HPDE6-E6E7 (cell line): ENCODE results near the gene MYMK.

ENCODE experiments used
- DNase-seq: peaks from one replicate; pipeline ENCODE4 v3.0.0; 2011; ENCODE audit warnings: missing footprints; ENCODE audit errors: extremely low spot score

The MYMK gene

DNA sequence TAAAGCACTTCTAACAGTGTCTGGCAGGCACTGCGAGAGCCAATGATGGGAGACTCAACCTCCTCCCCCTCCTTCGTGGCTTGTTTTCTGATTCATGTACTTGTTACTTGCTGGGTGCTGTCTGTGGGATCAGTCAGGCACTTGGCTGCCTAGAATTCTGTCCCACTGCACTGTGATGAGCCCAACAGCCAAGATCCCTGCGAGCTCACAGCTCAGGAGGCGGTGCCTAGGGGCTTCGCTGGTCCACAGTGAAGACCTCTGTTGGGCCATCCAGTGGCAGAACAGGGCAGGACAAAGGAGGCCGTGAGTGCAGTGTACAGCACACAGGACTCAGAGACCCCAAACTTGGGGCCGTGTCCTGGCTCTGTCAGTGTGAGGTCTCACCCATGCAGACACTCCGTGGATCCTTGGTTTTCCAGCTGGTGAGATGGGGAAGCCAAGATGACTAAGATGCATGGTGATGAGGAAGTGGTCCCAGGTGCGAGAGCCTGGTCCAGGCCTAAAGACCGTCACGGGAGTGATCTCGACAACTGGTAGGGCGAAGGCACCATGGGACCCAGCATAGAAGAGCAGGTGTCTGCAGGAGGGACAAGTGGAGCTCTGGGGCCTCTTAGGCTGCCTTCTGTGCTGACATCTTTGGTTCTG, 19.5 kb downstream of the MYMK start:
- DNase-seq, result no peak

DNA sequence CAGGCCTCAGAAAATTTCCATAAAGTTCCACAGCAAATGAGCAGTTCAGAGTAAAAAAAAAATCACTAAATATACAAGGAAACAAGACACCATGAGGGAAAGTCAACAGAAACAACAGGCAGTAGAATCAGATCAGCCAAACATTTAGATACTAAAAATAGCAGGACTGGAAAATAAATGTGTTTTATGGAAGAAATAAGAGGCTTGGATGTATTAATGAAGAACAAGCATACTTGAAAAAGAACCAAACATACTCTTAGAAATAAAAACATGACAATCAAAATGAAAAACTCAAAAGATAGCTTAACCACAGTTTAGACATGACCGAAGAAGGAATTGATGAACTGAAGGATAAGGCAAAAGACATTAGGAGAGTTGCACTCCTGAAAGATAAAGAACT, 22.6 kb downstream of the MYMK start:
- DNase-seq, result no peak

DNA sequence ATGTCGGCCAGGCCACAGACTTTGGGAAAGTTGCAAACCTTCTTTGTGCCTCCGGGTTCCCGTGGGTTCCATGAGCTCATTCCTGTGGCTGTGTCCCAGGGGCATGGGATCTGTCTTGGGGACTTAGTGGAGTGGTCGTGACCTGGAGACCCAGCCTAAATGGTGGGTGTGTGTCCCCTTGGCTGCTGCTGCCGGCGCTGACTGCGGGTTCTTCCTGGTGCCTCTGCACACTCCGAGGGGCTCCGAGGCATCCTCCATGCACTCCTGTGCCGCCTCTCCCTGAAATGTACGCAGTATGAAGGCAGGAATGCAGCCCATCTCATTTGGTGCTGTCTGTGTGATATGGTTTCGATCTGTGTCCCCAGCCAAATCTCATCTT, 24.9 kb downstream of the MYMK start:
- DNase-seq, result no peak

DNA sequence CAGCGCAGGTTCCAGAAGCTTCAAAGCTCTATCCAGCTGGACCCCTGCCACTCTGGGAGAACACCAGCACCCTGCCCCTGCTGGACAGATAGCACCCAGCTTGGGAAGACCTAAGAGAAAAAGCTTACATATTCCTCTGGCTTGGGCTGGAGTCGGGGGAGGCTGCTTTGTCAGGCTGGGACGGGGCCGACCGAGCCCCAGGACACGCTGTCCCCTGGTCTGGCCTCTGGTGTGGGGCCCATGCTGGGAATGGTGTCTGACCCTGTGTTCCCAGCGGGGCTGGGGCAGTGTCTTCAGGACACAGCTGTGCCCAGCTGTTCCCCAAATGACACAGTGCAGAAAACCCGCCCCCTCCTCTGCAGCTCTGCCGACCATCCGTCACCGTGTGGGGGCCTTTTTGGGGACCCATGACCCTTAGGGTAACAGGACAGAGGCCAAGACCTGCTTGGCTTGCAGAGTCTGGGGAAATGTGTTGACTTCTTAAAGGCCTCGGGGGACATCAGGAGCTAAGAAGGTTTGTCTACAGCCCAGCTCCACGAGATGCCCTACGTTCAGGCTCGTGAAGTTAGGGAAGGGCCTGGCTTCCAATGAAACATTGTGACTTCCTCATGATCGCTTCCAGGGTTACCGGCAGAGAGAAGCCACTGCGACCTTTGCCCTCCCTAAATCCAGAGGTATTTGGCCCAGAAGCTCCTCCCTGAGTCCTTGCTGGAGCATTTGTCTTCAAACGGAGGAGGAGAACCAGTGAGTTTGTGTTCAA, 25.4 kb downstream of the MYMK start:
- no peak for DNase-seq

DNA sequence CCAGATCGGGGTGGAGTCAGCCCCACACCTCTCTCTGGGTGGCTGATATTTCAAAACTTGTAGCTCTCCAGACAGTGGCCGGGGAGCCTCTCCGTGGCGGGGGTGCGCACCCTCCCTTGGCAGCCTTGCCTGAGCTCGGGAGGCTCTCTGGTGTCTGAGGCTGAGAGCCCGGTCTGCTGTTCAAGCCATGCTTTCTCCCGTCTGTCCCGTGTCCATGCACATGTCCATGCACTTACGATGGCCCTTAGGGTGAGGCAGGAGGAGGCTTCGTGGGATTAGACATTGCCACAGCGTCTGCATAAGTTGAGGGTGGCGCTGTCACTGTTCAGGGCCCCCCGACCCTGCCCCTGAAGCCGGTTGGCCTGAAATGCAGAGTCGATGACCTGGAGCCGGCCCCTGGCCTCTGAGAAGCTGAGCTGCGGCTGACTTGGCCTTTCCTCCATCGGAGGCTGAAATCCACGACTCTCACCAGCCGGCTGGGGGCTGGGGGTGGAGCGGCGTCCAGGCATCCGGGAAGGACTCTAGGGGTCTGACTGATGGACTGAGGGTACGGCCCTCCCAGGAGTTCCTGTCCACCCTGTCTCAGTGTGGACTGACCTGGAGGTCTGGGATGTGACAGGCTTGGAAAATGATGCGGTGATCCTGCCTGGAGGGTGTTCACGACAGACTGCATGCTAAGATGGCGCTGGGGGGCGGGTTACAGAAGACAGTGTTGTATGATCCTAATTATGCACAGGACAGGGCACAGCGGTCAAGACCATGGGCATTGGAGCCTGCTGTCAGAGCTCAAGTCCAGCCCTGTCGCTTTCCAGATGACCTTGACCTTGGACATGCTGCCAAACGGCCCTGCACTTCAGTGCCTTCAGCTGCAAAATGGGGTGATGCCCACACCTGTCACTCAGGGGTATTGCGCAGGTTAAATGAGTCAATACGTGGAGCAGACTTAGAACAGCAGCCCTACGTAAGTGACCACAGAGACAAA, 27.6 kb downstream of the MYMK start:
- DNase-seq, result no peak

DNA sequence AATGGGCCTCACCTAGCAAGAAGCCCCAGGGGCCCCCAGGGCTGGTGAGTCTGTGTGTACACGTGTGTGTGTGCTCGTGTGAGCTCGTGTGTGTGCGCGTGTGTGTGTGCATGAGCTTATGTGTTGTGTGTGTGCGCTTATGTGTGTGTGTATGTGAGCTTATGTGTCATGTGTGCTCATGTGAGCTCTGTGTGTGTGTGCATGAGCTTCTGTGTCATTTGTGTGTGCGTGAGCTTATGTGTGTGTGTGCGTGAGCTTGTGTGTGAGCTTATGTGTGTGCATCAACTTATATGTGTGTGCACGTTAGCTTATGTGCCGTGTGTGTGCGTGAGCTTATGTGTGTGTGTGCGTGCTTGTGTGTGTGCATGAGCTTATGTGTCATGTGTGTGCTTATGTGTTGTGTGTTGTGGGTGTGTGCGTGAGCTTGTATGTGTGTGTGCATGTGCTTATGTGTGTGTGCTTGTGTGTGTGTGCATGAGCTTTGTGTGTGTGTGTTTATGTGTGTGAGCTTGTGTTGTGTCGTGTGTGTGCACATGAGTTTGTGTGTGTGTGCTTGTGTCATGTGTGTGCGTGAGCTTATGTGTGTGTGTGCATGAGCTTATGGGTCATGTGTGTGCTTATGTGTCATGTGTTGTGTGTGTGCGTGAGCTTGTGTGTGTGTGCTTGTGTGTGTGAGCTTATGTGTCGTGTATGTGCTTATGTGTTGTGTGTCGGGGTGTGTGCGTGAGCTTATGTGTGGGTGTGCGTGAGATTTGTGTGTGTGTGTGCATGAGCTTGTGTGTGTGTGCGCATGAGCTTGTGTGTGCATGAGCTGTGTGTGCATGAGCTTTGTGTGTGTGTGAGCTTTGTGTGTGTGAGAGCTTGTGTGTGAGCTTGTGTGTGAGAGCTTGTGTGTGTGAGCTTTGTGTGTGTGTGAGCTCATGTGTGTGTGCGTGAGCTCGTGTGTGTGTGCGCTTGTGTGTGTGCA, 29.1 kb downstream of the MYMK start:
- no peak for DNase-seq

DNA sequence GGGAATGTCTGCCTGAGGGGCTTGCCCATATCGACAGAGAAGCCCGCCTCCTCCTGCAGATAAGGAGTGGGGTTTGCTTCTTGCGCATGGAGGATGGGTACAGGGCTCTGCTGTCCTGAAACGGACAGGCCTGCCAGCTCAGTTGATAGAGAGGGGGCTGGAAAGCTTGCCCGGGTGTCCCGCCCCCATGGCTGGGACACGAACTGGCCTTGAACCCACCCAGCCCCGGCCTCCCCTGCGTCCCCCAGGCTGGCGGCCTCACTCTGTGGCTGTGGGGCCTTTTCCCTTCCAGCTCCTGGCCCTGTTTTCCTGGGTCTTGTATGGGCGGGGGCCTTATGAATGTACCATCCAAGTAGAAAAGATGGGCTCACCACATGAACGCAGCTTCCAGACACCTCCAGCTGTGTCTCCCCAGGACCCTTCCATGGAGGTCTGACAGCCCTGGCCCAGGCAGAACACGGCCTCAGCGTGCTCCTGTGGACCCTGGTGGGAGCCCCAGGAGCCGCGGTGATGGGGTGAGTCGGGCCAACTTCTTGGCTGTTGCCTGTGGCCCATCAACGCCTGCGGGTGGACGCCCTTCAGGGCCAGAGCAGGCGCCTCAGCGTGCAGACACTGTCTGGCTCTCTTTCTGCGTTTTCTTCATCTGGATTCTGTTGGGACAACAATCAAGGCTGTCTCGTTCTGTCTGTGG, 30.0 kb downstream of the MYMK start:
- DNase-seq, result no peak

DNA sequence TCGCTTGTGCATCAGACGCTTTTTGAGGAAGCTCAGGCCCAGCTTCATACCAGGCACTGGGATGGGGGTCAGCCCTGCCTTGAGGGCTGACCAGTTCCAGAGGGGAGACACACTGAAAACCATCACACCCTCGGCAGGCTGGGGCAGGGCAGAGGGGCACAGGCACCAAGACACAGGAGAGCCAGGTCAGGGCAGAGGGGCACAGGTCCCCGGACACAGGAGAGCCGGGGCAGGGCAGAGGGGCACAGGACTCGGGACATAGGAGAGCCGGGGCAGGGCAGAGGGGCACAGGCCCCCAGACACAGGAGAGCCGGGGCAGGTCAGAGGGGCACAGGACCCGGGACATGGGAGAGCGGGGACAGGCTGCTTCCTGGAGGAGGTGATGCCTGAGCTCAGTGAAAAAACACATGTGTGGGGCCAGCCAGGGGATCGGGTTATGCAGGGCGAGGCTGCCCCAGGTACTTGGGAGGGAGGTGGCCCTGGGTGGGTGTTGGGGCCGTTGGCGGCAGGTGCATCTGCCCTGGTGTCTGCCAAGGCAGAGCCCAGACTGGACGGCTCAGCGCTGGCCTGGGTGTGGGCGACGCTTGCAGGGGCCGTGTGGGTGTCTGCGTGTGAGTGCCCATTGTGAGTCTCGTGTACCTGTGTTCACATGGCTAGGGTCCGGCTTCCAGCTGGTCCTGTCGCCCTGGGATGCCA, 30.8 kb downstream of the MYMK start:
- DNase-seq, result no peak

DNA sequence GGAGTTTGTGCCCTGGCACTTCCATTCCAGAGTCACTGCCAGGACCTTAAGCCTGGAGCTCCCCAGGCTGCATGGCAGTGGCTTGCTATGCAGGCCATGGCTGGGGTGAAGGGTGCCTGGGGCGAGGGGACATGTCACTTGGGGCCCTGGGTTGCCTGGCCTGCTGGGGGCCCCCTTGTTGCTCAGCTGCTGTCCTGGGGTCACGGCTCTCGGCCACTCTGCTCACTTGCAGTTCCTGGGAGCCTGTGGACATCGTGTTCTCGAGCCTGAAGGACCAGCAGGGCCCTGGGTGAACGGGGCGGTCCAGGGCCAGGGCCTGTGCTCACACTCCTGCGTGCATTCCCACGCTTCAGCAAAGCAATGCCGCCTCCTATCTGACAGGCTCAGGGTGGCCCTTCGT, 31.3 kb downstream of the MYMK start:
- DNase-seq, result no peak

DNA sequence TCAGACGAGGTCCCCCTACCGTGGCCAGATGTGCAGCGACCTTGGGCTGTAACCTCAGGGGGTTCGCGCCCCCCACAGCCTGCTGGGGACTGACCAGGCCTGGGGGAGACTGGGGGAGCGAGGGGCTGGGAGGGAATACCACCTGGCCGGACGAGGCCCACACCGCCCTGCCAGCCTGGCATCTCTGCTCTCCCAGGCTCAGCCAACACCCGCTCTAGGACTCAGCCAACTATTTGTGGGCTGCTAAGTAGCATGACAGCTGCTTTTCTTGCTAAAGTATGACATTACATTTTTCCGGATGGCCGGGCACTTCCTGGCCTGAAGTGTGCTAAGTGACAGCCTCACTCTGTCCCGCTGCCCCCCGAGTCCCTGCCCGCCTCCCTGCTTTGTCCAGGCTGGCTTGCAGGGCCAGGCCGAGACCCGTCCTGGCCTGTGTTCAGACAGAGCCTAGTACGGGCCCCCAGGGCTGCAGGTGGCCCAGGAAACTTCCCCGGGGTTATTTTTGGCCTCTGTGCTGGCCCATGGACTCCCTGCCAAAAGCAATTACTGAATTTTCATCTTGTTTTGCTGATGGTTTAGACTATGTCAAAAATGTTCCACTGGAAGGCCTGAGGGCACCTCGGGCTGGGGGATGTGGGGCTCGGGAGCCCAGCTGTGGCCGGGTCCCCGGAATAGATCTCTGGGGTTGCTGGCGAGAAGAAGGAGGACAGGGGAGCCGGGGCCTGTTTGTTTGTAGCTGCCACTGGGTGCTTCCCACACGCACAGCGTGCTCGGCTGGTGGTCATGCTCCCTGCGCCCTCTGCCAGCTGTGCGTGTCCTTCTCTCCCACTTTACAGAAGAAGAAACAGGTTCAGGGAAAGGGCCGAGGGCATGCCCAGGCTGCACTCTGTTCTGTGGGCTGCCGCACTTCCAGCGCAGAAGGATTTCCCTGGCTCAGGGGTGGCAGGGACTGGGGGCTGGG, 32.4 kb downstream of the MYMK start:
- DNase-seq, result no peak

DNA sequence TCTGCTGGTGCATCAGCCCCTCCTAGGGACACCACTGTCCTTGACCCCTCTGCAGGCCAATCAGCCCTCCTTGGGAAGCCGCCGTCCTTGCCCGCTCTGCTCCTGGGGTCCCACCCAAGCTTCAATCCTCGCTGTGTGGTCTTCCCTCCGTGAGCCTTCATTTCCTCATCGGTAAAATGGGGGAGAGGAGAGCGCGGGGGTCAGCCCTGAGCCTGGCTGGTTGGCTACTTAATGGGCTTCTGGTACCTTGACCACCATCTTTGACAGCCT, 33.2 kb downstream of the MYMK start:
- DNase-seq, result no peak

DNA sequence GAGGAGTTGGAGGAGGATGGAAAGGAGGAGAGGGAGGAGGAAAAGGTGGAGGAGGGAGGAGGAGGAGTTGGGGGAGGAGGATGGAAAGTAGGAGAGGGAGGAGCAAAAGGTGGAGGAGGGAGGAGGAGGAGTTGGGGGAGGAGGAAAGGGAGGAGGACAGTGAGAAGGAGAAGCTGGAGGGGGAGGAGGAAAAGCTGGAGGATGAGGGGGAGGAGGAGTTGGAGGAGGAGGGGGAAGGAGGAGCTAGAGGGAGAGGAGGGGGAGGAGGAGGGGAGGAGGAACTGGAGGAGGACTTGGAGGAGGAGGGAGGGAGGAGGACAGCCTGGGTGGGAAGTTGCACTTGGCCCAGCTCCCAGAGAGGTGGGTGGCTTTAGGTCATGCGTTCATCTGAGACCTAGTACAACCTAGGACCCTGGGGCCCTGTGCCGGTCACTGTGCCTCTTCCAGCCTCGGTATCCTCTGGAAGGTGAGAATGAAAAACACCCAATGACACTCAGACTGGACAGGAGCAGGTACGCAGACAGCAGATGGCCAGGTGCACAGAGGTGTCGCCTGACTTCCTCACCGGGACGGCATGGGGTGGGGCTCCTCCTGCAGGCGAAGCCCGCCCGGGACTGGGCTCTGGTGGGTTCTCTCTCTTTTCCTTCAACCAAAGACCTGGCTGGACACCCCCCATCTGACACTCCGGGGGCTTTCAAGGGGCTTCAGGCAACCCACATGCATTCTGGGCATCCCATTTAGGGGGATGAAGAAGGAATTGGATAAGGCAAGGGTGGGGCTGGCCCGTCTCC, 33.7 kb downstream of the MYMK start:
- no peak for DNase-seq

DNA sequence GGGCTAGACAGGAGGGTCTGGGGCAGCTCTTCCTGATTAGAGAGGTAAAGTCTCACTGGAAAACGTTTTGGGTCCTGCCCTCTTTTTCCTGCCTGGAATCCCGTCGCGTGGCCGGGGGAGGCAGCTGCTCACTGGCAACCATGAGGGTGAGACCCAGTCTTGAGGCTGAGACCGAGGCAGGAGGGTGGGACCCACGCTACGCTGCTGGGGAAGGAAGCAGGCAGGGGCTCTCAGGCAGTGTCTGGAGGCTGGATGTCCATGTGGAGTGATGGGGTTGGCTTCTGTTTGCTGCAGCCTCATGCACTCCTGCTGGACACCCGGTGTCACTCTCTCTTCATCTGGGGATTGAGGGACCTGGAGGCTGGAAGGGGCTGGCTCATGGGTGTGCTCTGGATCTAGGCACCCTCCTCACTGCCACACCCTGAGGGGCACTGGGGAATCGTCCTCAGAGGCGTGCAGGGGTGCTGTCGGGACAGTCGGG, 34.5 kb downstream of the MYMK start:
- no peak for DNase-seq

DNA sequence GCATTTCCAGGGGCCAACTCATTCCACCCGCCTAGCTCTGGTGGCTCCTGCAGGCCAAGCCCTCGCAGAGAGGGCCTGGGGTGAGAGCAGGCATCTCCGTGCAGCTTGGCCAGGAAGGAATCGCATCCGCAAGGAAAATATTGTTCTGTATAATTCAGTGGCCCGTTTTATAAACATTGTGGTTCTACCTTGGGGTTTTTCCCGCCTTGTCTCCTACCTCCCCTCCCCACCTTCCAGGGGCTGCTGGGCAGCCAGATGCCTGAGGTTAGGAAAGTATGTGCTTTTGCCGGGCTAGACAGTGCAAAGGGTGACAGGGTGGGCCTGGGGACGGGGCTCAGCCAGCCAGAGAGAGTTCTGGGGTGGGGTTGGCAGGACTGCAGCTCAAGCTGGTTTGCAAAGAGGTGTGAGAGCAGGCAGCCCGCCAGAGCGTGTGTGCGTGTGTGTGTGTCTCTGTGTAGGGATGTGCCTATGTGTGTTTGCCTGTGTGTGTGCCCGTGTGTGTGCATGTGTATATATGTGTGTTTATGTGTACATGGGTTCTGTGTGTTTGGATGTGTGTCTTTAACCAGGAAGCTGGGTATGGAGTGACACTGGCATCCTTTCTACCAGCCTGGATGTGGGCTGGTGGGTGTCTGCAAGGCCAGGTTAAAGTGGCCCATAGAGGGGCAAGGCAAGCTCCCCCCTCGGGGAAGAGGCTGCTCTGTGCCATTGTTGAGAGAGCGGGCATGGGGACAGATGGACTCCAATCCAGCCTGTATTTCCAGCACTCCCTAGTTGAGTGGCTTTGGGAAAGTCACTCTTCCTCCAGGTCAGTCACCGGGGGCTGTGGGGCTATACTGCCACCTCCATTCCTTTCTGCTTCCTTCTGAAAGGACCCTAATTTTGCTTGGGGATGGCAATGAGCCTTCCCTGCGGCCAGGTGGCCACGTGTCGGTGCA, 35.2 kb downstream of the MYMK start:
- no peak for DNase-seq

DNA sequence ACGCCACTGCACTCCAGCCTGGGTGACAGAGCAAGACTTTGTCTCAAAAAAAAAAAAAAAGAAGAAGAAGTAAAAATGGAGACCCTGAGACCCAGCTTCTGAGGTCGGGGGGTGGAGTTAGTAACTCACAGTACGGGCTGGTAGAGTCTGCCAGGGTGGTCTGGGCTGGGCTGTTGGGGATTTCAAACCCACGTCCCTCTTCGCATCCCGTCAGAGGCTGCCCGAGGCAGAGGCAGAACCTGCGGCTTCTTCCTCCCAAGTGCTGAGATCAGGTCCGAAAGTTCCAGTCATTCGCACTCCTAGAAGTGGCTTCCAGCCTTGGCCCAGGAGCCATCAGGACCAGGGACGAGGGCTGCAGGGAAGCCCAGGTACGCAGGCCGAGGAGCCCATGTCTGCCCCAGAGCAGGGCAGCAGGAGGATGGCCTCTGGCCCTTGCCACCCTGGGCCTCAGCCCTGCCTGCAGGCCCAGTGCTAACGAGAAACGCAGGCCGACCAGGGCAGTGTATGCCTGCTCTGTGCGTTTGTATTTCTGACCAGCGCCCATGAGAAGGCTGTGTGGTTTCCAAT, 36.0 kb downstream of the MYMK start:
- DNase-seq, result no peak

DNA sequence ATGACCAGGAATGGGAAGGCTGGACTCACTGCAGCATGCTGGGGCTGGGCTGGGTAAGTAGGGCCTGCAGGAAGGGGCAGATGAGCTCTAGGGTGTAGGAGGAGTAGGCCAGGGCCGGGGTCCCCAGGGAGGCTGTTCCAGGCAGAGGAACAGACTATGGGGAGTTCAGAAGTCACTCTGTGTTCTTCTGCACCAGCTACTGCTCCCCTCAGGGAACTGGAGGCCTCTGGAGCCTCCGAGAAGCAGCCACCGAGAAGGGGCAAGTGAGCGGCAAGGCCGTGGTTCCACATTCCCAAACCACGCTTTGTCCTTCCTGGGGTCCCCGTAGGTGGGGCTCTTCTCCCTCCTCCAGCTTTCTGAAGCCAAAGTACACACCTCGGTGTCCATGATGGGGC, 37.4 kb downstream of the MYMK start:
- no peak for DNase-seq
